ENCODE measurements around the gene ST6GALNAC6. TPM values are rescaled to one million over a fixed set of nuclear protein-coding genes. Genes with fewer than 3 reads are reported as not detected.
"Not testable (repeated sequence)": the region's sequence is repeated elsewhere in the genome, so short reads cannot be mapped to it uniquely, and the experiment has no call there.

Gene ST6GALNAC6
- polyA plus RNA-seq, 3 donors: 8.2 to 14.4 (median 12.0) TPM

- no peaks in the 10 kb centered on the region for H3K79me2 ChIP-seq (ENCODE audit: insufficient read depth, low read length)
- no peaks in the 10 kb centered on the region for H3K36me3 ChIP-seq (replicated peaks in 1 of 2; ENCODE audit: control insufficient read depth in 1 of 2, insufficient read depth in 2 of 2, low read length in 2 of 2)
- no peak overlapping the region for H3K4me2 ChIP-seq (replicated peaks; ENCODE audit: extremely low read depth, low read length, poor library complexity, severe bottlenecking)
- Mint-ChIP-seq H3K36me3 (peaks cover 0 to 1% of the 10 kb centered on the region in 2 donors), H3K4me3 (no peak overlapping the region), H3K27ac (no peak overlapping the region), H3K4me1 (peaks cover 12% of the 10 kb centered on the region), H3K27me3 (ENCODE audit: low read depth in 3 of 3) (peaks cover 0 to 3% (median under 1%) of the 10 kb centered on the region in 3 donors), H3K9me3 (peaks cover 0 to 1% (median 0%) of the 10 kb centered on the region in 7 donors)
- H3K27ac ChIP-seq (ENCODE audit: low read depth in 1 of 2, low read length in 2 of 2): no peak overlapping the region
- 96% methylated on average over 7 of the region's 12 CpGs for WGBS (ENCODE audit: insufficient coverage)
- intact Hi-C loops (cut with micrococcal nuclease): loop anchor here in 1 of 2 donors (1.0 to 10.0 kb wide), 3 partner anchors 84 to 366 kb away; no protein-coding TSS in a partner anchor
- peaks cover 8 to 14% of the 10 kb centered on the region in 2 donors for H3K4me1 ChIP-seq (ENCODE audit: control insufficient read depth in 1 of 2, insufficient read depth in 2 of 2, low read length in 2 of 2)
- H3K27me3 ChIP-seq (ENCODE audit: control insufficient read depth in 2 of 2, insufficient read depth in 2 of 2, low read length in 2 of 2): no peaks in the 10 kb centered on the region
- no peaks in the 10 kb centered on the region for H4K20me1 ChIP-seq (ENCODE audit: insufficient read depth, low read length)
- no peak for TF ChIP-seq CTCF (IDR thresholded peaks at IDR 0.05)
- no peaks in the 10 kb centered on the region for H3K9me3 ChIP-seq (replicated peaks in 1 of 2; ENCODE audit: control insufficient read depth in 1 of 2, insufficient read depth in 1 of 2, low read length in 2 of 2)
- no peak overlapping the region for H3K4me3 ChIP-seq (replicated peaks in 1 of 3; ENCODE audit: low read depth in 2 of 3, low read length in 3 of 3)
- DNase-seq: no peak
- H3K9ac ChIP-seq (ENCODE audit: insufficient read depth, low read length, poor library complexity, severe bottlenecking): no peak overlapping the region
- H2AFZ ChIP-seq (ENCODE audit: insufficient read depth, low read depth, low read length, poor library complexity, severe bottlenecking): no peak overlapping the region
Measured at GRCh38 chr9:127870887-127871286, 28.5 kb downstream of the ST6GALNAC6 start.

GRCh38 chr9:127870153-127870491 is 29.3 kb downstream of the ST6GALNAC6 start:
- not testable (repeated sequence) for H3K36me3 ChIP-seq (replicated peaks in 1 of 2; ENCODE audit: control insufficient read depth in 1 of 2, insufficient read depth in 2 of 2, low read length in 2 of 2); H3K27me3 Mint-ChIP-seq (ENCODE audit: low read depth in 3 of 3); H3K4me3 ChIP-seq (replicated peaks in 1 of 3; ENCODE audit: low read depth in 2 of 3, low read length in 3 of 3); H3K4me2 ChIP-seq (replicated peaks; ENCODE audit: extremely low read depth, low read length, poor library complexity, severe bottlenecking); DNase-seq; H3K9me3 ChIP-seq (replicated peaks in 1 of 2; ENCODE audit: control insufficient read depth in 1 of 2, insufficient read depth in 1 of 2, low read length in 2 of 2); H2AFZ ChIP-seq (ENCODE audit: insufficient read depth, low read depth, low read length, poor library complexity, severe bottlenecking); H3K36me3 Mint-ChIP-seq; H3K4me3 Mint-ChIP-seq; H4K20me1 ChIP-seq (ENCODE audit: insufficient read depth, low read length); H3K9me3 Mint-ChIP-seq; H3K79me2 ChIP-seq (ENCODE audit: insufficient read depth, low read length); H3K27ac ChIP-seq (ENCODE audit: low read depth in 1 of 2, low read length in 2 of 2); H3K27me3 ChIP-seq (ENCODE audit: control insufficient read depth in 2 of 2, insufficient read depth in 2 of 2, low read length in 2 of 2); H3K9ac ChIP-seq (ENCODE audit: insufficient read depth, low read length, poor library complexity, severe bottlenecking)
- Mint-ChIP-seq H3K27ac (peak overlapping the region in 1 of 7 donors; percentile 59), H3K4me1 (peaks cover 15% of the 10 kb centered on the region)
- 67% methylated on average over 7 of the region's 9 CpGs for WGBS (ENCODE audit: insufficient coverage)
- TF ChIP-seq CTCF (IDR thresholded peaks at IDR 0.05): peak; percentile 65
- intact Hi-C loops (cut with micrococcal nuclease): loop anchor here in 1 of 2 donors (1.0 to 10.0 kb wide), 3 partner anchors 83 to 365 kb away; no protein-coding TSS in a partner anchor
- H3K4me1 ChIP-seq (ENCODE audit: control insufficient read depth in 1 of 2, insufficient read depth in 2 of 2, low read length in 2 of 2): peaks cover 10 to 17% of the 10 kb centered on the region in 2 donors
